Endothelial cell of umbilical vein (primary cell): Measurements from ENCODE around the gene ARHGEF1.
"Not testable (repeated sequence)": the region's sequence is repeated elsewhere in the genome, so short reads cannot be mapped to it uniquely, and the experiment has no call there.

Experiments
- CTCF ChIP-seq, 2 donors: IDR thresholded peaks; 1 replicate in 1 of 2; 2 replicates in 1 of 2; pipeline ENCODE4 v1.5.1; 2011; ENCODE audit warnings: low read length in 2 of 2, mild to moderate bottlenecking in 2 of 2, moderate library complexity in 2 of 2, control low read depth in 1 of 2, inconsistent platforms in 1 of 2, low read depth in 1 of 2; ENCODE audit not compliant: insufficient read depth in 1 of 2; ENCODE audit errors: extremely low read depth in 1 of 2
- EZH2 ChIP-seq: IDR thresholded peaks from 2 replicates; pipeline ENCODE4 v1.6.1; 2012; ENCODE audit warnings: borderline replicate concordance, low read depth, mild to moderate bottlenecking, moderate library complexity, low read length, inconsistent platforms; ENCODE audit not compliant: severe bottlenecking
- FOS ChIP-seq: IDR thresholded peaks from 2 replicates; pipeline ENCODE4 v1.6.1; 2011; ENCODE audit warnings: mild to moderate bottlenecking, low read length, moderate library complexity, borderline replicate concordance; ENCODE audit not compliant: insufficient read depth
- JUN ChIP-seq: IDR thresholded peaks from 2 replicates; pipeline ENCODE4 v1.6.1; 2011; ENCODE audit warnings: borderline replicate concordance, low read depth; ENCODE audit not compliant: insufficient read length, insufficient read depth
- MAX ChIP-seq: IDR thresholded peaks from 2 replicates; pipeline ENCODE4 v1.6.1; 2011; ENCODE audit not compliant: insufficient read depth, insufficient read length
- MYC ChIP-seq: IDR thresholded peaks from one replicate; pipeline ENCODE4 v1.6.1; 2011; ENCODE audit warnings: mild to moderate bottlenecking, low read depth, low read length
- POLR2A ChIP-seq: IDR thresholded peaks from 2 replicates; pipeline ENCODE4 v1.6.1; 2012; ENCODE audit warnings: low read depth, mild to moderate bottlenecking, control low read depth, low read length
- POLR2AphosphoS5 ChIP-seq: IDR thresholded peaks from 2 replicates; pipeline ENCODE4 v1.6.1; 2012; ENCODE audit warnings: low read depth, mild to moderate bottlenecking, control low read depth, low read length, moderate library complexity; ENCODE audit not compliant: insufficient read depth

- not testable (repeated sequence) for TF ChIP-seq CTCF (IDR thresholded peaks at IDR 0.05; ENCODE audit: extremely low read depth in 1 of 2, insufficient read depth in 1 of 2, low read depth in 1 of 2, low read length in 2 of 2); POLR2A; MYC; EZH2; POLR2AphosphoS5; JUN; MAX; FOS
Measured at GRCh38 chr19:41914424-41914834, 31.4 kb downstream of the ARHGEF1 start.
